GM19372 (cell line): ENCODE results near the gene NAA15.
"Not testable (repeated sequence)": the region's sequence is repeated elsewhere in the genome, so short reads cannot be mapped to it uniquely, and the experiment has no call there.

ENCODE experiments used
- ATAC-seq: cut with Tn5 transposase; IDR thresholded peaks from one replicate; pipeline ENCODE4 v1.9.1; 2021; ENCODE audit warnings: mild to moderate bottlenecking, low read depth, moderate library complexity; ENCODE audit not compliant: unreplicated experiment

NAA15 gene

GRCh38 chr4:139301113-139301820, at the start of gene NAA15:
Gene NAA15 (plus strand): TSS chr4:139301505. CDS start chr4:139301778, 273 bp downstream.
- peak; percentile 82 for ATAC-seq

GRCh38 chr4:139253046-139253445, 48.3 kb upstream of the NAA15 start:
- ATAC-seq = no peak

- ATAC-seq = no peak
Observed at GRCh38 chr4:139253713-139254112, 47.6 kb upstream of the NAA15 start.

- ATAC-seq = not testable (repeated sequence)
Observed at GRCh38 chr4:139255581-139255980, 45.7 kb upstream of the NAA15 start.

- no peak for ATAC-seq
Observed at GRCh38 chr4:139256349-139256748, 45.0 kb upstream of the NAA15 start.

GRCh38 chr4:139265654-139266053, 35.7 kb upstream of the NAA15 start:
- ATAC-seq = no peak

- ATAC-seq = no peak
Observed at GRCh38 chr4:139266208-139266582, 35.1 kb upstream of the NAA15 start.

- ATAC-seq = peak; percentile 98
Observed at GRCh38 chr4:139266583-139267257, 34.6 kb upstream of the NAA15 start.

- ATAC-seq = no peak
Observed at GRCh38 chr4:139267301-139267700, 34.0 kb upstream of the NAA15 start.

GRCh38 chr4:139273835-139274234, 27.5 kb upstream of the NAA15 start:
- ATAC-seq = no peak

GRCh38 chr4:139274790-139275189, 26.5 kb upstream of the NAA15 start:
- no peak for ATAC-seq

GRCh38 chr4:139275281-139275735, 26.0 kb upstream of the NAA15 start:
- no peak for ATAC-seq

- no peak for ATAC-seq
Observed at GRCh38 chr4:139278485-139278884, 22.8 kb upstream of the NAA15 start.

GRCh38 chr4:139278912-139279759, 22.2 kb upstream of the NAA15 start:
- ATAC-seq = no peak

- ATAC-seq = no peak
Observed at GRCh38 chr4:139279760-139280620, 21.3 kb upstream of the NAA15 start, which contains the start of gene MGARP. Gene MGARP (minus strand): TSS chr4:139280225. CDS start chr4:139280158, 67 bp downstream.

GRCh38 chr4:139282065-139282720, 19.1 kb upstream of the NAA15 start:
- ATAC-seq = no peak

- ATAC-seq = no peak
Observed at GRCh38 chr4:139282721-139283075, 18.6 kb upstream of the NAA15 start.

GRCh38 chr4:139286186-139286698, 15.1 kb upstream of the NAA15 start:
- no peak for ATAC-seq

GRCh38 chr4:139295206-139295941, 5.9 kb upstream of the NAA15 start:
- ATAC-seq = peak; percentile 88
